OCI-M1 (cell line): ENCODE results near the gene GRN.
"Not testable (repeated sequence)": the region's sequence is repeated elsewhere in the genome, so short reads cannot be mapped to it uniquely, and the experiment has no call there.

Experiments
- DNase-seq: peaks from one replicate; lab custom pipeline; 2025; lab: John Stamatoyannopoulos, UW

The GRN gene

DNA sequence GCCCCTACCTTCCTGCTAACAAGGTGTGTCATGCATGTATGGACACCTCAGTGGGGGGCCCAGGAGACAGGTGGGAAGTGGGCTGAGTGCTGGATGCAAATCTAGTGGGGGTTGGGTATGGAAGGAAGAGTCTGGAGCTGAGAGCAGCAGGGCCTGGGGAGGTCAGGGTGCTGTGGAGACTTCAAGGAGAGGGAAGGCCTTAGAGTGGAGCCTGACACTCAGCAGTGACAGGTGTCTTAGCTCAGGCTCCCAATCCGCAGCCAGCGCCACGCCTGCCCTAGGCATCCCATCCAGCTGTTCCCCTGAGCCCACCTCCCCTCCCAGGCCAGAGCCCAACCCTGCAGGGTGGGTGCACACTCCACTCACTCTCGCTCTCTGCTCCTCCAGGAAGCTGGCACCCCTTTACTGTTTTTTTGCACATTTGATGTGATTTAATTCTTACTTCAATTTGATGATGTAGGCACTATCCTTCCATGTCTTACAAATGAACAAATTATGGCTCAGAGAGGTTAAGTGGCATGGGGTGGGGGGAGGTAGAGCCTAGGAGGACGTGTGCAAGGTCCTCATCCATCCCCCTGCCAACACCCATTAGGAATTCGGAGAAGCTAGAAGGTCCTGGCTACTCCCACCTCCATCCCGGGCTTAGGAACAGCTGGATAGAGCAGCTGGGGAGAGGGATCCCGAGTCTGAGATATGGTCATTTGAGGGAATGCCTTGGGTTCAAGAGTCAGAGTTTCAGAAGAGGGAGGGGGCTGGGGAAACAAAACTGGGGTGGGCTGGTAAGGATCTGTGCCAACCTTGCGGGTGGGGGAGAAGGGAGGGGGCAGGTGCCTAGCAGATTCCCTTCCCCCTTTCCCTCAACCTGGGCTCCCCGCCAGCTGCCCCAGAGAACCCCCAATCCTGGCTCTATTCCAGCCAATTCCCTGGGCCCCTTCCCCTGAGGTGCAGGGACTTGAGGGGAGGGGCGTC lies 16.5 kb downstream of the GRN start:
- DNase-seq, result no peak

DNA sequence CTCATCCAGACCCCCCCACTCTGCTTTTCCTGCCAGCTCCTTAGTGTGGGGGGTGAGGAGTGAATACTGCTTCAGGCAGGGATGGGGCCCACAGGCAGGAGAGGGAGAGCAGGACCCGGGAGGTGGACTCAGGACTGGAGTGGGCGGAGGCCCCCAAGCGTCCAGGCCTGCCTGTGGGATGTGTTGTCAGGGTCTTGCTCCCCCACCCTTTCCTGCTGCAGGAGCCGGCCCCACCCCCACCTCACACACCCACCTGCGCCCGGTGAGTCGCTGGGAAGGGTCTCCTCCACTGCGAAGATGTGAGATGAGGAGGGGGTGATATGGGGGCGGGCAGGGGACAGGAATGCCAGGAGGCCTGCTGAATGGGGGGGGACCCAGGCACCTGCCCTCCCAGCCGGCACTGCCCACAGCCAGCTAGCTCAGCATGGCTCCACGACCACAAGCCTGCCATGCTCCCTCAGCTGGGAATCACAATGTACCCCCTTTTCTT lies 17.4 kb downstream of the GRN start:
- DNase-seq, result no peak

DNA sequence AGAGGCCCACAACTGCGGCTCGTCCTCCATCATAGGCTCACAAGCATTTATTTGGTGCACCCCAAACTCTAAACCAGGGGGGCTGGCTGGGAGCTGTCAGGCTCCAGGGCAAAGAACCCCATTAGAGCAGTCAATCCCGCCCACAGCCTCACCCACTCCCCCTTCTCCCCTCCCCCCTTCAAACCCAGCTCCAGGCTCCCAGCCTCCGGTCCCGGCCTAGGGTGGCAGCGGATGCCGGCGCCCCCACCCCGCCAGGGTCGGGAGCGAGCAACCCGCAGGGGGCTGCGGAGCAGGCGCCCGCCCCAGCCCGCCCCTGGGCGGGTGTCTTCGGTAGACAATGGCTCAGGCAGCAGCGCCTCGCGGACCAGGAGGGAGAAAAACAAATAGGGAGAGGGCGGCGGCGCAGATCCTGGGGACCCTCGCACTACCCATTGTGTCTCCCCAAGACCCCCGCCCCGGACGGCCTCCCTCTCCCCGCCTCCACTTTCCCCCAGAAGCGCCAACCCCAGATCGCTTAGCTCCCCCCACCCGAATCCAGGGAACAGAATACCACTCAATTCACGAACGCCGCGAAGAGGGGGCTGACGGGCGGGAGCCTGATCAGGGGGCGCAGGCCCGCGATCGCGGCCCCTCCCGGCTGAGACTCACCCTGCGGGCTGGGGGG lies 18.0 kb downstream of the GRN start:
- peak; percentile 38 for DNase-seq

DNA sequence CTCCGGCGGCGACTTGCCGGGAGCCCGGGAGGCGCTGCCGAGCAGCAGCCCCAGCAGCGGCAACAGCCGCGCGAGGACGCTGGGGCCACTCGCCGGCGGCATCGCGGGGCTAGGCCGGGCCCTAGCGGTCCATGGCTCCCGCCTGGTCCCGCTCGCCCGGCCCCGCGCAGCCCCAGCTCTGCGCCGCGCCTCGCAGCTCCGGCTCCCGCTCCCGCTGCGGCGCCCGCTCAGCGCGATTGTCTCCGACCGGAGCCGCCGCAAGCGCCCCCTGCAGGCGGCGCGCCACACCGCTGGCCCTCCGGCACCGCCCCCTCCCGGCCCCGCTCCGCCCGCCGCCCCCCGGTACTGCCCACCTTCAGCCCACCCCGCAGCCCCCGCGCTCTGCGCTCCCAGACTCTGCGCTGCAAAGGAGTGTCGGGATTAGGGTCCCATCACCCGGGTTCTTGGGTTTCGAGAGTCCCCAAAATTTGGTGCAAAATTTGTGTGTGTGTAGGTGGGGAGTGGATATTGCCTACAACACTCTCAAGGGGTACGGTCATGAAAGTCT lies 18.6 kb downstream of the GRN start, which contains the start of gene FAM171A2:
FAM171A2 (minus strand) TSS at position 241 of the 547 bp plus-strand sequence; CDS start at position 102, 139 bp downstream.
- peak; percentile 76 for DNase-seq

DNA sequence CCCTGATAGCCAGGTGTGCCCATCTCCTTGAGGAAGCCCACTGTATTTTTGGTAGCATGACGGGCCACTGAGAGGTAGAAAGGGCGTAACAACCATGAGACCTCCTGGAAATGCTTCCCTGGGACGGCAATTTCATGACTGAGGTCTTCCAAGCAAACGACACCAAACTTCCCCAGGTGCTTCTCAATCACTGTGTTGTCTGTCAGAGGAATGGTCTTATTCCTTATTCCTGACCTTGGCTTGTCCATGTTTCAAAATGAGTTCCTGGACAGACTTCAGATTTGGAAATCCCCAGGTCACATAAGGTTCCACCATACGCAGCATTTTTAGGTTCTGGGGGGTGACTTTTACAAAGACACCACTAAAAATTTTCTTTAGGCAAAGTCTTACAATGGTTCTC lies 19.9 kb downstream of the GRN start:
- DNase-seq, result not testable (repeated sequence)

DNA sequence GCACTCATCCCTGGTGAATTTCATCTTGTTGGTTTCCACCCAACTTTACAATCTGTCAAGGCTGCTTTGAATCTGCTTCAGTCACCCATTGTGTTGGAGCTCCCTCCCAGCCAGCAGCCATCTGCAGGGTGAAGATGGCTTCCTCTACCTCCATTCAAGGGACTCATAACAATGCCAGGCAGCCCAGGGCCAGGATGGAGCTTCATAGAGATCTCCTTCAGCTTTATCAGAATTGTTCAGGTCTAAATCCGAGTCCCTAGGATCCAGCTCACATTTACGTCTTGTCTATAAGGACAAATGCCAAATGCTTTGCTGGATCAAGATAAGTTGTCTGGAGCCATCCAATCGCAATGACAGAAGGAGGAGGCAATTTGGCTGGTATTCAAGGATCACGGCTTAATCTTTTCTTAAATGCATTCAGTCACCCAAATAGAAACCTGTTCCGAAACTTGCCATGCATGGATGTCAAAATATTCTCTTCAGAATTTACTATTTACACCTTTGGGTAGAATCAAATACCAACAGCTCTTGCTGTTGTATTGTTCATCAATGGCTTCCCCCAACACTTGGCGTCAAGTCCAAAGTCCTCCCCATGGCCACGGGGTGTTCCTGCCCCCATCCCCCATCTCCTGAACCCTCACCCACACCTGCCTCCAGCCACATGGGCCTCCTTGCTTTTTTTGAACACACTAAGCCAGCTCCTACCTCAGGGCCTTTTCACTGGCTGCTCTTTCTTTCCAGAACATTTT lies 22.3 kb downstream of the GRN start:
- peak; percentile 38 for DNase-seq

DNA sequence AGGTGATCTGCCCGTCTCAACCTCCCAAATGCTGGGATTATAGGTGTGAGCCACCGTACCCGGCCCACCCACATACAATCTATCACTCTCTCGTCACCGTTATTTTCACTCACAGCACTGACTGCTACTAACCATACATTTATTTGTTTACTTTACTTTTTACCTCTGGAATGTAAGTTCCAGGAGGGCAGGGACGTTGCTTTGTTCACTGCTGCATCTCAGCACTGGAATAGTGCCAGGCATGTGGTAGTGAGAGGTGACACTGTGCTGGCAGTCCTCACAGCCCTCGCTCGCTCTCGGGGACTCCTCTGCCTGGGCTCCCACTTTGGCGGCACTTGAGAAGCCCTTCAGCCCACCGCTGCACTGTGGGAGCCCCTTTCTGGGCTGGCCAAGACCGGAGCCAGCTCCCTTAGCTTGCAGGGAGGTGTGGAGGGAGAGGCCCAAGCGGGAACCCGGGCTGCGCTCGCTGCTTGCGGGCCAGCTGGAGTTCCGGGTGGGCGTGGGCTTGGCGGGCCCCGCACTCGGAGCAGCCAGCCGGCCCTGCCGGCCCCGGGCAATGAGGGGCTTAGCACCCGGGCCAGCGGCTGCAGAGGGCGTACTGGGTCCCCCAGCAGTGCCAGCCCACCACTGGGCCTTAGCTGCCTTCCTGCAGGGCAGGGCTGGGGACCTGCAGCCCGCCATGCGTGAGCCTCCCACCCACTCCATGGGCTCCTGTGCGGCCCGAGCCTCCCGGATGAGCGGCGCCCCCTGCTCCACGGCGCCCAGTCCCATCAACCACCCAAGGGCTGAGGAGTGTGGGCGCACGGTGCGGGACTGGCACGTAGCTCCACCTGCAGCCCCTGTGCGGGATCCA lies 23.5 kb downstream of the GRN start:
- DNase-seq, result not testable (repeated sequence)

DNA sequence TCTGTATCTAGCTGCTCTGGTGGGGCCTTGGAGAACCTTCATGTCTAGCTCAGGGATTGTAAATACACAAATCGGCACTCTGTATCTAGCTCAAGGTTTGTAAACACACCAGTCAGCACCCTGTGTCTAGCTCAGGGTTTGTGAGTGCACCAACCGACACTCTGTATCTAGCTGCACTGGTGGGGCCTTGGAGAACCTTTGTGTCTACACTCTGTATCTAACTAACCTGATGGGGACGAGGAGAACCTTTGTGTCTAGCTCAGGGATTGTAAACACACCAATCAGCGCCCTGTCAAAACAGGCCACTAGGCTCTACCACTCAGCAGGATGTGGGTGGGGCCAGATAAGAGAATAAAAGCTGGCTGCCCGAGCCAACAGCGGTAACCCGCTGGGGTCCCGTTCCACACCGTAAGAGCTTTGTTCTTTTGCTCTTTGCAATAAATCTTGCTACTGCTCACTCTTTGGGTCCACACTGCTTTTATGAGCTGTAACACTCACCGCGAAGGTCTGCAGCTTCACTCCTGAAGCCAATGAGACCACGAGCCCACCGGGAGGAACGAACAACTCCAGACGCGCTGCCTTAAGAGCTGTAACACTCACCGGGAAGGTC lies 24.4 kb downstream of the GRN start:
- not testable (repeated sequence) for DNase-seq

DNA sequence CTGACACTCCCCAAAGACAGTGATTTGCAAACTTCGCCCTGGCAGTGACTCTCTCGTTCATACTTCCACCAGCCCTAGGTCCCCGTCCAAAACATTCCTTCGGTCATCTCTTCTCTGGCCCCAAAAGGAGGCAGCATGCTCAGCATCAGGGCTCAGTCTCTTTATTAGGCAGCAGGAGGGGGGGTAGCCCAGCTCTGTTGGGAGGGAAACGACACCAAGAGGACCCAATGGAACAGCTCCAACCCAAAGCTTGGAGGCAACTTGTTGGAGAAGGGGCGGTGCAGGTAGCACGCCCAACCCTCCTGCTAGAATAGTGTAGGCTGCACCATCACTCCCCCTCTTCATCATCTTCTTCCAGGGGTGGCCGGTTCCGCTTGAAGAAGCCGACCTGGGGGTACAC lies 26.9 kb downstream of the GRN start:
- DNase-seq, result no peak

DNA sequence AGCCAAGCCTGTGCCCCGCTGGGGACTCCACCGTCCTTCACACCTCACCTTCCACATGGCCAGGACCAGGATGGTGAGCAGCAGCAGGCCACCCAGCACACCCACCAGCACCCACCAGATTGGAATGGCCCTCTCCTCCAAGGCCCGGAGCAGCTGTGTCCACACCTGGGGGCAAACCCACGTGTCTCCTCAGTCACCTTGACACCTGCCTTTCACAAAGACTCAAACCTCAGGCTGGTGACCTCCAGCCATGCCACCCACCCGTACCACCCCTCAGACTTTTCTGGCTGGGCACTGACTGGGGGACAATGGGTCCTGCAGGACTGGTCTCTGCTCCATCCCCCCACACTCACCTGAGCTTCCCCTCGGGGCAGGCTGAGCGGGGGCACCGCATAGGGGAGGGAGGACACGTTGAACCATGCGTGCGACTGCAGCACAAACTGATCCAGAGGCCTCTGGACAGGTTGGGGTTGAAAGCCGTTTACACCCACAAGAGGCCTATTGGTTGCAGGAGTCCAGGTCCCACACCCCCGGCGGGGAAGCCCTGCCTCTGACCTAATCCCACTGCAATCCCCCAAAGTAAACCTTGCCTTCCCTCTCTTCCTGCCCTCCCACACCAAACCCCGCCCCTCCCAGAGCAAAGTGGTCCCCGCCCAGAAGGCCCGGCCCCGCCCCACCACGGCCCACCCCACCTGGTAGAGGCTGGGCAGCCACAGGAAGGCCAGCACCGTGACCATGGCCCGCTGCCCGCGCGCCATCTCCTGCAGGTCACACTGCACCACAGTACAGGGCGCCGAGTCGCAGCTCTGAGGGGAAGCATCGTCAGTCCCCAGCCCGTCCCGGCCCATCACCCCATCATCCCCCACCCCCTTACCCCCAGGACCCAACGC lies 29.4 kb downstream of the GRN start:
- DNase-seq, result no peak

DNA sequence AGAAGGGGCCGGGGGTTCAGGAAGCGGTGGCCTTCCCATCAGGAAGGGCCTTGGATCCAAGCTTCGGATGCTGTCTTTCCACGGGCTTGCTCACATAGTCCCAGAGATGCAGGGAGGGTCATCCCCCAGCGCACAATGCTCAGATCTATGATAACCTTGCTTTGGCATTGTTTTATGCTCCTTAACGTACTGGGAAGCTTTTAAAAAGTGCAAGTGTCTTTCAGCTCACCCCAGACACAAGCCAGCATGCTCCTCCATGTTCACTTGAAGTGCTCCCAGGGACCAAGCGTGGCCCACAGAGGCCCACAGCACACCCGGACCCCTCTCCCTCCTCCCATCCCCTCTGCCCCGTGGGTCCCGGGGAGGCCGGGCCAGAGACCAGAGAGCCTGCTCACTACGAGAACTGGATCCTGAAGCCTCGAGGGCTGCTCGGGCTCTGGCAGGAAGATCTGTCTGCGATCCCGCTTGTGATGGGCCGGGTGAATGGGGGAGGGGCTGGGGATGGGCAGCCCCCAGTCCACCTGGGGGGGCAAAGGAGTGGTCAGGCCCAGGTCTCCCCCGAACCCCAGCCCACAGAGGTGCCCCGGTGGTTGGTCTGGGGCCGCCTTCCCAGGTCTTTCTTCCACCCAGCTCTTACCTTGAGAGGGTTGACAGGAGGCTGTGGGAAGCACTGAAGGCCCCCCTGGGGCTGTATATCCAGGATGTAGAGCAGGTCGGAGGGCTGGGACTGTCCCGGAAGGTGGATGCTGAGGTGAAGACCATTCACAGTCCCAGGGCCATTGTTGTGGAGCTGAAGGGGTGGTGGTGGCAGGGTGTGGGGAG lies 30.3 kb downstream of the GRN start:
- no peak for DNase-seq

DNA sequence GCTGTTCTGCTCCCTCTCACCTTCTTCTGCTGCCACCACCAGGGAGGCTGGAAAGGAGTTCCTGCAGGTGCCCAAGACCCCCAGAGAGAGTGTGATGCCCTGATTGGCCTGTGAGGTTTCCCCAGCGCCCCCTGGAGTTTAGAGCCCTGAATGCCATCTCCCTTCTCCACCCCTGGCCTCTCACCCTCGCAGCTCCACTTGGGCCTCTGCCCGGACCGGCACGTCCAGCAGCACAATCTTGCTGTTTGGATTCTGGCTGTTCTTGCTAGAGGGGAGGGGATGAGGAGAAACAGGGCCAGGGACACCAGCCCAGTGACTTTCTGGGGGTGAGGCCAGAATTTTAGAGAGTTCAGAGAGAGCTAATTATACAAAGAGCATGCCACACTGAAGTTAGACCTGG lies 31.0 kb downstream of the GRN start:
- peak; percentile 22 for DNase-seq

DNA sequence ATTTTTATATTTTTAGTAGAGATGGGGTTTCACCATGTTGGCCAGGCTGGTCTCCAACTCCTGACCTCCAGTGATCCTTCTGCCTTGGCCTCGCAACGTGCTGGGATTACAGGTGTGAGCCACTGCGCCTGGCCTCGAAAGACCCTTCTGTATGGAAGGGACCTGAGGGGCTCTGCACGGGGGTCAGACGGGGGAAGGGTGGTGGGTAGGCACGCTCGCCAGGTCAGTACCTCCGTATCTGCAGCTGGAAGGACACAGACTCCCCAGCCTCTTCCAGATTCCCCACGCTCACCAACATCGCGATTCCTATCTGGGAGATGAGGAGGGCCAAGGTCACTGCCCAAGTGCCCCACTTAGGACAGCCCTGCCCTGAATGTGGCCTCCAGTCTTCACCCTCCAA lies 31.7 kb downstream of the GRN start:
- no peak for DNase-seq

DNA sequence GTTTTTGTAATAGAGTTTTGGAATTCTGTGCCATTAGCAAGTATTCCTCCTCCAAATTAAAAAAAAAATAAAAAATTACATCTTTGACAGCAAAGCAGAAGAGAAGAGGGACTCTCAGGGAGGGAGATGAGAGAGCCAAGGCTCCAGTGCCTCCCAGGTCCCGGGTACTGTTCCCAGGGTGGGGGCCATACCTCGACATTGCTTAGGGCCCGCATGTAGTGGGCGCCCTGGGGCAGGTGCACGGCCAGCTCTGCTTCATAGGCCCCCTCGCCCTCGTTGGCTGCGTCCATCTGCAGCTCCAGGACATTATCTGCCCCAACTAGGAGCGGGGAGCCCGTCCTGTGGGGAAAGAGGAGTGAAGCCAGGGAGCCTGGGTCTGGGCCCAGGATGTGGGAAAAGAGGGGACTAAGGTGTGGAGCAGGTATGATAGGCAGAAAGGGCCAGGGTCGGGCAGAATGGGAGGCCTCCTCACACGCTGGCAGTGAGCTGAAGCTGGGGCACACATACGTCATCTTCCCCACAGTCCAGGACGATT lies 33.1 kb downstream of the GRN start:
- no peak for DNase-seq

DNA sequence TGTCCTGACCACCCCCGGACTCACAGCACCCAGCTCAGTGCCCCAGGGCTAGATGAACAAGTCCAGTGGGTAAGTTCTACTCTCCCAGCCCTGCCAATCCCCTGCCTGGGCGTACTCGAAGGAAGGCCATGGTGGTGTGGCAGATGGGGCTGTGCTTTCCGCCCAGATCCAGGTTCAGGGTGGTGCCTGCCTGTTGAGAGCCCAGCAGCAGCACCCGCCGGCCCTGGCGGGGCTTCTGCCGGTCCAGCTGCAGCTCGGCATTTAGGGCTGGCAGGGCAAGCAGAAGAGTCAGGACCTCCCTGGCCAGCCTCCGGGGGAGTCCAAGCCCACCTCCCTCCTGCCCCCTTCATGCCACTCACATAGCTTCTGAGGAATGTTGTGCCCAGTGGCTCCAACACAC lies 34.8 kb downstream of the GRN start:
- DNase-seq, result no peak

DNA sequence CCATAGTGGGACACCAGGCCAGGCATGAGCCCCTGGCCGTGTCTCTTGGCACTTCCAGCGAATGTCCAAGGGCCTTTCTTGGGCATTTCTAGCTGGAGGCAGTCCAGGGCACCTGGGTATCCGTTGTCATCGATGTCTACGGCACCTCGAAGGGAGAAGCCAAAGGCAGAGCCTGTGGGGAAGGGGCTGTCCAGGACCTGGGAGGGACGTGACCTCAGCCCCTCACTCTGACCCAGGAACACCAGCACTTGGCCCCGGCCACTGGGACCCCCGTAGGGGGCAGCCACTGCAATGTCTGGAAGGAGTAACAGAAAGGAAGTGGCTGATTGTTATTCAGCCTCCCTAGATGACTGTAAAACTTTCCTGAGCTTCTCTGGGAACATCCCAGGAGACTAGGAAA lies 35.7 kb downstream of the GRN start:
- no peak for DNase-seq

DNA sequence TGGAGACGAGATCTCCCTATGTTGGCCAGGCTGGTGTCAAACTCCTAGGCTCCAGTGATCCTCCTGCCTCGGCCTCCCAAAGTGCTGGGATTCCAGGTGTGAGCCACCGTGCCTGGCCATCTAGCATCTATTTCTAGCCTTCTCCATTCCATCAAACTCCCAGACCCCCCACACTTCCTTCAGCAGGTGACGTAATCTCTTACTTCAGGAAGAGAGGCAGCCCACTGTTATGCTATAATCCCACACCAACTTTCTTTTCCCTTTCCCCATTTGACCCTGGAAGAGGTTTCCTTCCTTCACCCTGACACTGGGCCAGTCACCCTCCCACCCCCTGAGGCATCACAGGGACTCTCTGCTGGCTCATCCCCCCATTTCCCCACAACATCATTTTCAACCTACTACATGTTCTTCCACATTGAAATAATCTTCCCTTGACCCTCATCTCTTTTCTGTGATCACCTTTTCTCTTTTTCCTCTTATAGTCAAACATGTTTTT lies 36.8 kb downstream of the GRN start:
- no peak for DNase-seq

DNA sequence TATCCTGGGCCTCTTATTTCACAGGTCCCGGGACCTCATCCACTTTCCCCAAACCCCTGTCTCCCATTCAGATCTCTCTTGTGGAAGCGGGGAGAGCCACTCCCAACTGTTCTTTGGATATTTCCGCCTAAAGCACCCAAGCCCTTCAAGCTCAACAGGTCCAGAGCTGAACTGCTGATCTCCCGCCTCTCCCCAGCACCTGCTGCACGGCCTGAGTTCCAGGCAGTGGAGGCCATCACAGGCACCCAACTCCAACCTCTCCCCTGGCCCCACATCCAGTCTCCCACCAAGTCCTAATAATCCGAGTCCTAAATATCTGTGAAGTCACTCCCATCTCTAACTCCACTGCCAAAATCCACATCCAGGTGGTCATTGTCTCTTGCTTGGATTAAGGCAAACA lies 37.8 kb downstream of the GRN start:
- no peak for DNase-seq
